ENCODE data around the gene BTG1.

Gene BTG1

DNA sequence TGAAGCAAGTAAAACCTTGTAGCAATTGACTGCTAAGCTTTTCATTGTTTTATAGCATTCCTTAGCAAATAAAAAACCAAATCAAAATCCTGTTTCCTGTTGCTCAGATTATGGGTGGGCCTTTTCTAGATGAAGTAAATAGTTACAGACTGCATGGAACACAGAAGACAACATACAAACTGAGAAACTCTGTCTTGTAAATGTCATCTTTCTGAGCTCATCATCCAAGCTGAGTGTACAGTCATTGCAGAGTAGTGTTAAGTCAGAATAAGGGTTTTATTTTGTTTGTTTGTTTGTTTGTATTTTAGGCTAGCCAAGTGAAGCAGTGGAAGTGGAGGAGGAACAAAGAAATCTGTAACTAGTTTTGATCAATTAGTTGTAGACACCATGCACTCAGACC lies 24.4 kb upstream of the BTG1 start:
- TF ChIP-seq, protein P1, sequence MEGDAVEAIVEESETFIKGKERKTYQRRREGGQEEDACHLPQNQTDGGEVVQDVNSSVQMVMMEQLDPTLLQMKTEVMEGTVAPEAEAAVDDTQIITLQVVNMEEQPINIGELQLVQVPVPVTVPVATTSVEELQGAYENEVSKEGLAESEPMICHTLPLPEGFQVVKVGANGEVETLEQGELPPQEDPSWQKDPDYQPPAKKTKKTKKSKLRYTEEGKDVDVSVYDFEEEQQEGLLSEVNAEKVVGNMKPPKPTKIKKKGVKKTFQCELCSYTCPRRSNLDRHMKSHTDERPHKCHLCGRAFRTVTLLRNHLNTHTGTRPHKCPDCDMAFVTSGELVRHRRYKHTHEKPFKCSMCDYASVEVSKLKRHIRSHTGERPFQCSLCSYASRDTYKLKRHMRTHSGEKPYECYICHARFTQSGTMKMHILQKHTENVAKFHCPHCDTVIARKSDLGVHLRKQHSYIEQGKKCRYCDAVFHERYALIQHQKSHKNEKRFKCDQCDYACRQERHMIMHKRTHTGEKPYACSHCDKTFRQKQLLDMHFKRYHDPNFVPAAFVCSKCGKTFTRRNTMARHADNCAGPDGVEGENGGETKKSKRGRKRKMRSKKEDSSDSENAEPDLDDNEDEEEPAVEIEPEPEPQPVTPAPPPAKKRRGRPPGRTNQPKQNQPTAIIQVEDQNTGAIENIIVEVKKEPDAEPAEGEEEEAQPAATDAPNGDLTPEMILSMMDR (conservative IDR thresholded peaks at IDR 0.05; ENCODE audit: low read depth, low read length) = no peak
- H3K4me3 ChIP-seq (ENCODE audit: low read length) = no peak overlapping the region
- no peak for DNase-seq (ENCODE audit: low read depth)

DNA sequence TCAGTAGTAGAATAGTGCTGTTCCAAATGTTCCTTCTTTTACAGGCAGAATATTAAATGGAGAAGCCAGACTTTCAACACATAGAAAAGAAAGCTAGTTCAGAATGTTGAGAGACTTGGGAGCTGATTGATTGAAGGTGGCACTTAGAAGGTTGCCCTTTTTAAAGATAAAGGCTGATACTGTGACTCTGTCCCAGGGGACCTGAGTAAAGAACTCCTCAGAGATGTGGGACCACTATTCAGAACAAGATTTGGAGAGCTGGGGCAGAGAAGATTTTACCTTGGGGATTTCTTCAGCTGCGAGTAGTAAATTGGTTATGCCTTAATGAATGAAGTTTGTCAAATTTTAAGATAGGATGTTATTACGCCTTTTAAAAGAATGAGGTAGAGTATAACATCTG lies 21.4 kb upstream of the BTG1 start:
- no peak overlapping the region for H3K4me3 ChIP-seq (ENCODE audit: low read length)
- no peak for DNase-seq (ENCODE audit: low read depth)
- TF ChIP-seq, protein P1 (conservative IDR thresholded peaks at IDR 0.05; ENCODE audit: low read depth, low read length) = no peak

DNA sequence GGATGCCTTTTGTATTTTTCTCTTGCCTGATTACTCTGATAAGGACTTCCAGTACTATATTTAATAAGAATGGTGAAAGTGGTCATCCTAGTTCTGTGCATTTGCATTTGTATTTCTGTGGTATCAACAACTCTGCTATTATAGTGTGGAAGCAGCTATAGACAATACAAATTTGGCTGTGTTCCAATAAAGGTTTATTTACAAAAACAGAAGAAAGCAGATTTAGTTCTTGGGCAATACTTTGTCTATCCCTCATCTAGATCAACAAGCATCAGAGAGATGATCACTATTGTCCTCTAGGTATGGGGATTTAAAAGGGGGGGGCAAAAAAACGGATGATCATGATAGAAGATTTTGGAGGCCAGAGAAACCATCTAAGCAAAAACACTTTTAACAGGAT lies 19.1 kb upstream of the BTG1 start:
- no peak for DNase-seq (ENCODE audit: low read depth)
- H3K4me3 ChIP-seq (ENCODE audit: low read length) = no peak overlapping the region
- TF ChIP-seq, protein P1 (conservative IDR thresholded peaks at IDR 0.05; ENCODE audit: low read depth, low read length) = no peak

DNA sequence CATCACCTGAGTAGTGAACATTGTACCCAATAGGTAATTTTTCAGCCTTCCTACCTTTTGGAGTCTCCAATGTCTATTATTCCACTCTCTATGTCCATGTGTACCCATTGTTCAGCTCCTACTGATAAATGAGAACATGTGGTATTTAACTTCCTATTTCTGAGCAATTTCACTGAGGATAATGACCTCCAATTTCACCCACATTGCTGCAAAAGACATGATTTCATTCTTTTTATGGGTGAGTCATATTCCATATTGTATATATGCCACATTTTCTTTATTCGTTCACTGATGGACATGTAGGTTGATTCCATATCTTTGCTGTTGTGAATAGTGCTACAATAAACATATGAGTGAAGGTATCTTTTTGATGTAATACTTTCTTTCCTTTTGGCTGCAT lies 16.4 kb upstream of the BTG1 start:
- TF ChIP-seq, protein P1 (conservative IDR thresholded peaks at IDR 0.05; ENCODE audit: low read depth, low read length) = no peak
- no peak for DNase-seq (ENCODE audit: low read depth)
- H3K4me3 ChIP-seq (ENCODE audit: low read length) = no peak overlapping the region

DNA sequence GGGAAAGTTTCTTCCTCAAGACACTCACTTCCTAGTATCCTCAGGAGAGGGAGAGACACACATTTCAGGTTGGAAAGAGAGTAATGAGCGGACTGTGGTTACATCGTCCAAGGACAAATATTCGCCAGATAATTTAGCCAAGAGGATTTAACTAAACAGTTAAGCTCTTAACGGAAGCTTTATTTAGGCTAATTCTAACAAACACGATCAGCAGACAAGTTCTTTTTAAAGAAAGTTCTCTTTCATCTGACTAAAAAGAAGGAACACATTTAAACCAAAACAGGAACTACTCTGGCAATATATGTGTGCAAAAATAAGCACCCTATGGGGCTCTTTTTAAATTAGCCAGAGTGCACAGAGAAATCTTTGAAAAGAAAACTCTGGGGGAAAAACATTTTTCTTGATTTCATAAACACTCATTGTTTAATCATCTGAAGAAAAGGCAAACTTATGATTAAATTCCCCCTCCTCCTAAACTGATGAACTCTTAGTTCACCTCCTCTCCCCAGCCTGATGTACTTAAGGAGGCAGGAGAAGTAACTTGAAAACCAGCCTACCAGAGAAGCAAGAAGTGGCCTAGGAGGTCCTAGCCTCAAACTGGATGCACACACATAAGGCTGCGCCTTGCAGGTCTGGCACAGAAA lies 13.3 kb upstream of the BTG1 start:
- TF ChIP-seq, protein P1 (conservative IDR thresholded peaks at IDR 0.05; ENCODE audit: low read depth, low read length) = no peak
- no peak overlapping the region for H3K4me3 ChIP-seq (ENCODE audit: low read length)
- DNase-seq (ENCODE audit: low read depth) = no peak

DNA sequence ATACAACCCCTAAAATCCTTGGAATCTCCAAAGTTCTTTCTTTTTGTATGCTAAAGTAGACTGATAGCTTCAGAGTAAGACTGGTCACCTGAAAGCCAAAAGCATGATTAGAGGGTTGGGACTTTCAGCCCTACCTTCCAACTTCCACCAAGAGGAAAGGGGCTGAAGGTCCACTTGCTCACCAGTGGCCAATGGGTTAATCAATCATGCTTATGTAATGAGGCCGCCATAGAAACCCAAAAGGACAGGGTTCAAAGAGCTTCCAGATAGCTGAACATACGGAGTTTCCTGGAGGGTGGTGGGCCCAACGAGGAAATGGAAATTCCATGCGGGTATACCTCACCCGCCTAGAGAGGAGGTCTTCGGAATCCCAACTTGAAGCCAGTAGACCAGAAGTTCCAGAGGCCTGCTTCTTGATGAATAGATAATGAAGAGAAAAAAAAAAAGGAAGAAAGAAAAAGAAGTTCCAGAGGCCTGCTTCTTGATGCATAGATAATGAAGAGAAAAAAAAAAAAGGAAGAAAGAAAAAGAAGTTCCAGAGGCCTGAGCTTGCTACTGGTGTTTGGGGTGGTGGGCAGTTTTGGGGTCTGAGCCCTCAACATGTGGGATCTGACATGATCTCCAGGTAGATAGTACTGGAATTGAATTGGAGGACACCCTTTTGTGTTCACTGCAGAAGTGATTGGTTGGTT lies 11.2 kb upstream of the BTG1 start:
- no peak for DNase-seq (ENCODE audit: low read depth)
- TF ChIP-seq, protein P1 (conservative IDR thresholded peaks at IDR 0.05; ENCODE audit: low read depth, low read length) = no peak
- H3K4me3 ChIP-seq (ENCODE audit: low read length) = no peak overlapping the region

DNA sequence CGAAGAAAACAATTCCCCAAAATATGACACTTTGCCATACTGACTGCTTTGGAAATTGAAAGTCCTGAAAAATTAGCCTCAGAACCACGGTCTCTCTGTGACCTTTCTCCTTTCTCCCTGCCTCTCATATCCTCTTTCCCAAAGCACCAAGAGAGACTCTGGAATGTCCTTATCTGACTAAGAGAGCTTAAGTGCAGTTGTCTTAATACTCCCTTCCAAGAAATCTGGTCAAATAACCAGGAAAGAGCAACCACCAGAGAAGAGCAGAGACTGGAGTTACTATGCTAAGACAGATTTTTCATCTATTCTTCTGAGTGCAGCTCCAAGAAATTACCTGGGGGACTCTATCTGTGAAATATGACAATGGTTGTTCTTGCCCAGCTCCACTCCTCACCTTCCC lies 10.5 kb upstream of the BTG1 start:
- DNase-seq (ENCODE audit: low read depth) = no peak
- TF ChIP-seq, protein P1 (conservative IDR thresholded peaks at IDR 0.05; ENCODE audit: low read depth, low read length) = no peak
- H3K4me3 ChIP-seq (ENCODE audit: low read length) = no peak overlapping the region
